DMS53 (cell line): ENCODE measurements around the gene THEMIS.

Source experiments
- DNase-seq: peaks from one replicate; lab custom pipeline; 2025; lab: John Stamatoyannopoulos, UW

THEMIS gene

GRCh38 chr6:127859956-127860355, 40.9 kb downstream of the THEMIS start:
- DNase-seq = no peak

- DNase-seq = no peak
Measured at GRCh38 chr6:127858727-127859391, 42.0 kb downstream of the THEMIS start.

GRCh38 chr6:127857051-127857637, 43.7 kb downstream of the THEMIS start:
- no peak for DNase-seq

GRCh38 chr6:127855542-127856159, 45.2 kb downstream of the THEMIS start:
- DNase-seq = peak; percentile 42

- no peak for DNase-seq
Measured at GRCh38 chr6:127854009-127854408, 46.8 kb downstream of the THEMIS start.

- DNase-seq = no peak
Measured at GRCh38 chr6:127851197-127851596, 49.7 kb downstream of the THEMIS start.

GRCh38 chr6:127845242-127845641, 55.6 kb downstream of the THEMIS start:
- DNase-seq = no peak

GRCh38 chr6:127844529-127844928, 56.3 kb downstream of the THEMIS start:
- no peak for DNase-seq

- no peak for DNase-seq
Measured at GRCh38 chr6:127843582-127843981, 57.3 kb downstream of the THEMIS start.

GRCh38 chr6:127842562-127842961, 58.3 kb downstream of the THEMIS start:
- no peak for DNase-seq

- DNase-seq = no peak
Measured at GRCh38 chr6:127841811-127842210, 59.0 kb downstream of the THEMIS start.

- no peak for DNase-seq
Measured at GRCh38 chr6:127834136-127834535, 66.7 kb downstream of the THEMIS start.

GRCh38 chr6:127833336-127833735, 67.5 kb downstream of the THEMIS start:
- DNase-seq = no peak

- no peak for DNase-seq
Measured at GRCh38 chr6:127832381-127832780, 68.5 kb downstream of the THEMIS start.

- no peak for DNase-seq
Measured at GRCh38 chr6:127824061-127824460, 76.8 kb downstream of the THEMIS start.

GRCh38 chr6:127821431-127821830, 79.4 kb downstream of the THEMIS start:
- DNase-seq = no peak

GRCh38 chr6:127818149-127818548, 82.7 kb downstream of the THEMIS start:
- DNase-seq = no peak

GRCh38 chr6:127816643-127817042, 84.2 kb downstream of the THEMIS start:
- no peak for DNase-seq

GRCh38 chr6:127813699-127814027, 87.2 kb downstream of the THEMIS start:
- no peak for DNase-seq

- DNase-seq = no peak
Measured at GRCh38 chr6:127812985-127813698, 87.7 kb downstream of the THEMIS start.

- peak; percentile 4 for DNase-seq
Measured at GRCh38 chr6:127811900-127812570, 88.8 kb downstream of the THEMIS start.

- no peak for DNase-seq
Measured at GRCh38 chr6:127807806-127808517, 92.9 kb downstream of the THEMIS start.
